ENCODE data around the gene ABL2.

GRCh38 chr1:179120736-179121135 is 108.7 kb downstream of the ABL2 start:
- TF ChIP-seq CTCF (IDR thresholded peaks at IDR 0.05; ENCODE audit: low read depth, low read length) = no peak
- no peak for TF ChIP-seq POLR2A (IDR thresholded peaks at IDR 0.05; ENCODE audit: extremely low read depth, insufficient read length)
